ENCODE data around the gene HIVEP3.

GRCh38 chr1:41724248-41724647, 194.5 kb downstream of the HIVEP3 start:
- TF ChIP-seq POLR2A (IDR thresholded peaks at IDR 0.05) (no peak), CTCF (IDR thresholded peaks at IDR 0.05) (no peak), EP300 (IDR thresholded peaks at IDR 0.05) (no peak)

Data from tibial nerve (tissue), 4 donors.